AG09309 (cell line): ENCODE measurements around the gene PARD3.

Source experiments
- DNase-seq: peaks from one replicate; pipeline ENCODE4 v3.0.0-alpha.2; 2010; ENCODE audit warnings: low read depth
- H3K4me3 ChIP-seq: 2 replicates; pipeline ENCODE4 v1.5.1; 2011; ENCODE audit warnings: mild to moderate bottlenecking, low read depth, low read length, moderate library complexity; ENCODE audit not compliant: control insufficient read depth
- TF ChIP-seq, protein P1 (sequence below): IDR thresholded peaks from 2 replicates; pipeline ENCODE4 v1.5.1; 2011; ENCODE audit warnings: mild to moderate bottlenecking, low read depth, low read length, inconsistent platforms; ENCODE audit not compliant: insufficient read depth, control insufficient read depth; ENCODE audit errors: missing control alignments

PARD3 gene

DNA sequence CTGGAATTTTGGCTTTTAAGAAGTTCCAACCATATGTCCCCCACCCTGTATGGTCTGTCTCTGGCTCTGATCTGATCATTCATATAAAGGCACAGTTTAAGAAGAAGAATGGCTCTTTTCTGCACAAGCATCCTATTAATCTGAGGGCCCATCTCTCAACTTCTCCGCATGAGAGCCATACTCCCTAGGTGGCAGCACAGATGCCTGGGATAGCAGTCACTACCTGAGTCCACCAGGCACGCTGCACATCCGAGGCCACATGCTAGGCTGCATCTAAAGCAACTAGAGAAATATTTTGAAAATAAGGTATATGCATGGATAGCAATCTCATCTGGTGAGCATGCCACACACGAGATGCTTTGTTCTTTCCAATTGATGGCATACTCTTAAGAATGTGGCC is 565.5 kb downstream of the PARD3 start:
- TF ChIP-seq, protein P1, sequence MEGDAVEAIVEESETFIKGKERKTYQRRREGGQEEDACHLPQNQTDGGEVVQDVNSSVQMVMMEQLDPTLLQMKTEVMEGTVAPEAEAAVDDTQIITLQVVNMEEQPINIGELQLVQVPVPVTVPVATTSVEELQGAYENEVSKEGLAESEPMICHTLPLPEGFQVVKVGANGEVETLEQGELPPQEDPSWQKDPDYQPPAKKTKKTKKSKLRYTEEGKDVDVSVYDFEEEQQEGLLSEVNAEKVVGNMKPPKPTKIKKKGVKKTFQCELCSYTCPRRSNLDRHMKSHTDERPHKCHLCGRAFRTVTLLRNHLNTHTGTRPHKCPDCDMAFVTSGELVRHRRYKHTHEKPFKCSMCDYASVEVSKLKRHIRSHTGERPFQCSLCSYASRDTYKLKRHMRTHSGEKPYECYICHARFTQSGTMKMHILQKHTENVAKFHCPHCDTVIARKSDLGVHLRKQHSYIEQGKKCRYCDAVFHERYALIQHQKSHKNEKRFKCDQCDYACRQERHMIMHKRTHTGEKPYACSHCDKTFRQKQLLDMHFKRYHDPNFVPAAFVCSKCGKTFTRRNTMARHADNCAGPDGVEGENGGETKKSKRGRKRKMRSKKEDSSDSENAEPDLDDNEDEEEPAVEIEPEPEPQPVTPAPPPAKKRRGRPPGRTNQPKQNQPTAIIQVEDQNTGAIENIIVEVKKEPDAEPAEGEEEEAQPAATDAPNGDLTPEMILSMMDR: no peak
- no peak for DNase-seq
- no peak overlapping the region for H3K4me3 ChIP-seq

DNA sequence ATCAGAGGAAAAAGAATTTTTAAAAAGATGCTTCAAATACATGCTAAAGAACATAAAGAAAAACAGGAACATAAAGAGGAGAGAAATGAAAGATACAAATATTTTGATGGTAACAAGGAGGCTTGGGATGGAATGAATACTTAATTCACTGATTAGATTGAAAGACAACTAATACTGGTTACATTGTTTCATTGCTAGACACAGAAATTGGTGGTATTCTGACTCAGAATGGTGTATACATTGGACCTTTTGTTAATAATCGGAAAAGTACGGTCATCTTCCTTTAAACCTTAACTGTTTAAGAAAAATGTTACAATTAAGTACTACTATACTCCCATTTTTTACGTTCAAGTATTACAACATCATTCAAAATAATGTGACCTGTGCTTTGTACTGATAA is 567.5 kb downstream of the PARD3 start:
- TF ChIP-seq, protein P1: no peak
- DNase-seq: no peak
- no peak overlapping the region for H3K4me3 ChIP-seq

DNA sequence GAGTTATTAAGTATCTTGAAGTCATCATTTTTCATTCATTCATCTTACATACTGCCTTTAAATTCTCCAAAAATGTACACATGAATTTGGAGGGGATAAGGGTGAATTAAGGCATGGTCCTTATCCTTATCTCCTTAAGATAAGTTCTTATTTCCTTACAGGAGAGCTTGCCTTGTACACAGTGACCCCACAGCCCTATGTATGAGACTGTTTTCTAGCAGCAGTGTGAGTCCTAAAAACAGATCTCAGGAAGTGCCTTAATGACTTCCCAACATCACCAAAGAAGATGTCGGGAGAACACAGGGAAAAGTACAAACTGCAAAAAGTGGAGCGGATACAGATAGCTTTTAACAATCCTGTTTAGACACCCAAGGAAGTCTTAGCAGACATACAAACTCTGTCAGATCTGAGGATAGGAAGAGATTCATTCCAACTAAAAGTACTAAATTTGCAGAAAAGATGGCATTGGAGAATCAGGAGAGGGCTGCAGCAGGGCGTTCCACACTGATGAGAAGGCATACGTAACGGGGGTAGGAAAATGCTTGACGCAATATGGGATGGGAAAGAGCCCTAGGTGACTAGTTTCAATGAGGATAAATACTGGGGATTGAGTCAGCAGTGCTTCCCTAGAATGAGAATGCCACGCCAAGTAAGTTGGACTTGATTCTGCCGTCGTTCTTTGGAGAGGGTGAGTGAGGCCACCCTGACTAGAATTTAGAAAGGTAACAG is 570.2 kb downstream of the PARD3 start:
- H3K4me3 ChIP-seq: no peak overlapping the region
- TF ChIP-seq, protein P1: no peak
- DNase-seq: no peak

GRCh38 chr10:34241226-34242000 is 573.7 kb downstream of the PARD3 start:
- DNase-seq: no peak
- H3K4me3 ChIP-seq: no peak overlapping the region
- TF ChIP-seq, protein P1: no peak

GRCh38 chr10:34240039-34240438 is 575.1 kb downstream of the PARD3 start:
- TF ChIP-seq, protein P1: no peak
- DNase-seq: no peak
- H3K4me3 ChIP-seq: no peak overlapping the region

DNA sequence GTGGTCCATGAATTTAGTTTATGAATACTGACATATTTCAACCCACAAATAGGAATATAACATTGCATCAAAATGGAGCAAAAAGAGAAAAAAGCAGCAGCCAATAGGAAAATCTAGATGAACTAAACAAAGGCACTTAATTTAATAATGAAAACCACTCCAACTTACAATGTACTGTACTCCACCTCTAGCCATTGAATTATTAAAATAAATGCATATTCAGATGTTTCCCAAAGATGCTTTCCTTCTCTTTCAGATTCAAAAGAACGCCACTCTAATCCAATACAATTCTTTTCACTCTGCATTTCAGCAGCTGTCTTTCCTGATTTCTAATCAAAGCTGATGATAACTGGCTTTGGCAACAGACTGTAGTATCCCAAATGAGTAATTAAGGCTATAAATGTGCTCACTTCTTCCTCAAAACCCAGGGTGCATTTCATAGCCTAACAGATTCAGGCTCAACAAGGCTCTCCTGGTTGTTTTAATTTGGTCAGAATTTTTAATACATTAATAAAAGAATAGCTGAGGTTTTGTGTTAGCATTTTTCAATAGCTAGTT is 577.1 kb downstream of the PARD3 start:
- no peak for DNase-seq
- TF ChIP-seq, protein P1: no peak
- H3K4me3 ChIP-seq: no peak overlapping the region
